Right renal pelvis (tissue), 4 donors: ENCODE data around the gene PKD1L1. TPM values are rescaled to one million over a fixed set of nuclear protein-coding genes. Genes with fewer than 3 reads are reported as not detected.
"Not testable (repeated sequence)": the region's sequence is repeated elsewhere in the genome, so short reads cannot be mapped to it uniquely, and the experiment has no call there.

ENCODE experiments used
- DNase-seq, 4 donors: peaks; one replicate each; pipeline ENCODE4 v3.0.0-alpha.2; 2013; ENCODE audit warnings: low read depth in 4 of 4, low spot score in 3 of 4, missing footprints in 1 of 4
- polyA plus RNA-seq, 4 donors: library from polyadenylated mRNA; unstranded; fragments of 120-200 nt; gene quantifications; one replicate each; pipeline ENCODE4 v1.2.1, GENCODE V29; 2013; ENCODE audit not compliant: insufficient read length in 4 of 4

PKD1L1 gene
- polyA plus RNA-seq, 4 donors, result 0.06 to 0.73 (median 0.15) TPM

DNA sequence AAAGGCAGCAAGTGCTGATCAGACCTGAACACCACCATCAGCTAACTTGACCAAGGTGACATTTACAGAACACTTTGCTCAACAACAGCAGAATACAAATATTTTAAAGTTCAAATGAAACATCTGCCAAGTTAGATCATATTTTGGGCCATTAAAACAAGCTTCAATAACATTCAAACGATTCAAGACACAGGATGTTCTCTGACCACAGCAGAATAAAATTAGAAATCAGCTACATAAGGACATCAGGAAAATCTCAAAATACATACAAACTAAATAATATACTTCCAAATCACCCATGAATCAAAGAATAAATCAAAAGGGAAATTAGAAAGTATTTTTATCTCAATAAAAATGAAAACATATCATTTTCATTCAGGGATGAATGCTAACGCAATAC lies 173.0 kb downstream of the PKD1L1 start:
- no peak for DNase-seq

DNA sequence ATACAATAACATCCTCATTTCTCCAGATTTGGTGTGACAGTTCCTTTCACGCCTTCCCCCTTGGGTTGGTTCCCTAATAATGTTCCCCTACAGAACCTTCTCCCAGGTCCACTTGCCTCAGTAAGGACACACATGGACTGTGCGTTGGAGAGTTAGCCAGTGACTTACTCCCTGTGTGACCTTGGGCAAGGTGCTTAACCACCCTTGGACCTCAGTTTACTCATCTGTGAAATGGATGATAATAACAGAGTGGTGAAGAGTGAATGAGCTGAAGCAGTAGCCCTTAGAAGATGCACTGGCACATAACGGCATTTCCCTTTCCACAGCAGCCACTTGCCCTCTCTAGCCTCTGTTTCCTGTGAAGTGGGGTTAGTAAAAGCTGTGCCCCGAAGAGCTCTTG lies 175.8 kb downstream of the PKD1L1 start:
- DNase-seq, result no peak

DNA sequence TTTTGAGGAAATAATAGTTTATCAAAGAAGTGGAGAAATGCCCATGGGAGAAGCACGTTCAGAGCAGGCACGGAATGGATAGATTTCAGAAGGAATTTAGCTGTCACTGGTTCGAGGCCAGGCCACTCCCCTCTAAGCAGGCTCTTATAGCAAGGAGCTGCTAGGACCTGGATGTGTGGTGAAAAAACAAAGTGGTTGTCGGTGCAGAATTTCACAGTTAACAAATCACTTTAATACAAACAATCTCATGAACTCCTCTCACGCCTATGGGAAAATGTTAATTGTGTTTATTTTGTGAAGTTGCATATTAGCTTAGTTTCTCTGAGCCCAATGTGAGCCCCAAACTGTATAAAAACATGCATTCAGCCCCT lies 176.3 kb downstream of the PKD1L1 start:
- no peak for DNase-seq

DNA sequence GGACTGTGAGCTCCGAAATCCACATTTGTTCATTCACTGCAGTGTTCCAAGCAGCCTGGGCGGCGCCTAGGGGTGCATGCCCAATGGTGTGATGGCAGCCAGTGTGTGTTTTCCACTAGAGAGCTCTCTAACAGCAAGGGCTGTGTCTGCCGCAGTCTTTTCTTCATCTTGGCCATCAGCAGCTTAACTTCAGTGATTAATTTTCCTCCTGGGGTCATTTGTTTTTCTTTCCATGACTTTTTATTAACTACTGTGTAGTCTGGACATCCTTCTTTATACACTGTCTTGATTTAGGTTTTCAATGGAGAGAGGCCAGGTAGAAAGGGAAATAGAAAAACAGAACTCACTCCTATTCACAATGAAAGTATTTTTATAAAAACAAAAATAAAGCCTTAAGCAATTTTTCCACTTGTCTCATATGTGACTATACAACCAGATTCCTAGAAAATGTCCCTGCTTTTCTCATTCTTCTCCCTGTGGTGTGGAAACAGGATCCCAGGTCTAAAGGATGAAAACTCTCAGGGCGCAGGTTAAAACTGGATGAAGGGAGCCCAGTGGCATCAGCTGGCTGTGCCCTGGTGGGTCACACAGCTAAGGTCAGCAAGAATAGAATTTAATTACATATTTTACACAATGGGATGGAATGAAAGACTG lies 176.8 kb downstream of the PKD1L1 start:
- DNase-seq, result peak in 1 of 4 donors; percentile 40

DNA sequence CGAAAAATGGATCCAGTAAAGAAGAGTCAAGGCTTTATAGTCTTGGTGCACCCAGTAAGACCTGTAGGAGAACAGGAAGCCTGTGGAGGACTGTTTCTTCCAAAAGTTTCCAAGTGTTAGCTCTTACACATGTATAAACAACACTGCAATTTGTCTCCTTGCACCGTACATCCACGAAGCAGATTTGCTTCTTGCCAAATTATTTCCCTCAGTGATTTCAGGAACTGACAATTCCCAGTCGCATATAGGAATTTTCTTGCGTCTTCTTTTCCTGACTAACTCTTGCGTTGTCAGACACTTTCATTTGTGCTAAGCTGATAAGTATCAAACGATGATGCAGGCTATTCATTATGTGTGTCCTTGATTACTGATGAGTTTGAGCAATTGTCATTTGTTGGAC lies 182.1 kb downstream of the PKD1L1 start:
- no peak for DNase-seq

DNA sequence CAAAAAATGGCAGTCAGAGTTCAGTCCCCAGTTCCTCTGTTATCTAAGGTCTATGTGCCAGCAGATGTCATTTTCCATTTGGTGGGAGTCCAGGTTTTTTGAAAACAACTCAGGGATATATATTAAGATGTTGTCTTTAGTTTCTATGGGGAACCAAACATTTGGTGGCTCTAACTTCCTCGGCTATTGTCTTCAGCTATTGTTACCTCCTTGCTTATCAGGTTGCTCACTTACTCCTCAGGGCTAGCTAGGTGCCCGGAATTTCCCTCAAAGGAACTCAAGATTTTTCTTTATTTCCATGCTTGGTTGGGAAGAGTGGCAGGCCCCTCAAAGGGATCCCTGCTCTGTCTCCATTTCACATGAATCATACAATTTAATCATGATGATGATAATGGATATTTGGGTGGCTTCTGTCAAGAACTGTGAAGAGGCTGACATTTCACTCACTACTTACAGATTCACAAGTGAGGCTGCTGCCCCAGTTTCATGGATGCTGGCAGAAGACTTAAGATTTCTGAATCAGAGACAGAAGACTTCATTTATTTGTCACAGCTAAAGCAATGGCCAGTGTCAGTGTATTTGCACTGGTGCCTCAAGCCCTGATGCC lies 182.8 kb downstream of the PKD1L1 start:
- DNase-seq, result no peak

DNA sequence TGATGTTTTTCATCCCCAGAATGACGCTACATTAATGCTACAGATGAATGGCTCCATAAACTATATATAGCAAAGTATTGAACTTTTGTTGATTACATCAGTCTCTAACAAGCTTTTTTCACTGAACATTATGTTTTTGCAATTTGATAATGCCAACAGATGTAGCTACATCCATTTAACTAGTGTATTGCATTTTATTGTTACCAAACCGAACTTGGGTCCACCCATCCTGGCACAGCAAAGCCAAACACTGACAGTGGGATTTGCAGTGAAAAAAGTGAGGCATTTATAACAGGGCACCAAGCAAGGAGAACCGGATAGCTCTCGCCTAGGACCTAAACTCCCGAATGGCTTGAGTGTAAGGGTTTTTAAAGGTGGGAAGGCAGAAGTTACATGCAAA lies 183.5 kb downstream of the PKD1L1 start:
- no peak for DNase-seq

DNA sequence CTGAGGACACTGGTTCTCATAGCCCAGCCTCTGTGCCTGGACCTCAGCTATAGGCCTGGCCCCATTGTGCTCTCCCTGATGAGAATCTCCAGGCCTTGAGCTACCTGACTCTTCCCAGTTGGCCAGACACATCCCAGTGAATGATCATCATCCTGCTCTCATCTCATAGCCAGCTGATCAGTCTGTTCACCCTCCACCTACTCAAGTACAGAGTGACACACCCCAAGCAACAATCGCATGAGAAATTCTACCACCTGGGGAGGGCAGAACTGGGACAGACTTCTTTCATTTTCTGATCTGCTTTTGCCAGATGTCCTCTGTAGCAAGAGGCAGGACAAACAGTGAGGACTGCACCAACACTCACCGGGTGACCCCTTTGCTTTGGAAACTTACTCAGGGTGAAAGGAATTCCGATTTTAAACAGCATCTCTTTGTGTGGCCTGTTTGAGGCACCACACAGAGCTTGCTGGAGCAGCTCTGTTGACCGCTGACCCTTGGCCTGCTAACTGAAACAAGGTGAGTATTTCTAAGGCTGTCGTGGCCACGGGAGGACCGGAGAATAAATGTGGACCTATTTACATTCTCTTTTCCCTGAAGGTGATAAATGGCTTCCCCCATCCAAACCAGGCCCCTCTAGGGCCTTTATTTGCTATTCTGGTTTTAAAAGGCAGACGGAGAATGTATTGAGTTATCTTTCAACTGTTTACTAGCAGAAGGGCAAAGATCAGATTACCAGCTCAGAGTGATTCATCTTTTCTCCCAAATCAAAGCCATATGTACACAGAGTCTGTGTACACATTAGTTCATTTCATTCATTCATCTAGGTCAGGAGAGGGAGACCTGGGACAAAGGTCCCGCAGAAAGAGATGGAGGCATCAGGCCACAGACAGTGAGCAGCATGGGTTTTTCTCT lies 184.9 kb downstream of the PKD1L1 start:
- peak in 1 of 4 donors; percentile 33 for DNase-seq

DNA sequence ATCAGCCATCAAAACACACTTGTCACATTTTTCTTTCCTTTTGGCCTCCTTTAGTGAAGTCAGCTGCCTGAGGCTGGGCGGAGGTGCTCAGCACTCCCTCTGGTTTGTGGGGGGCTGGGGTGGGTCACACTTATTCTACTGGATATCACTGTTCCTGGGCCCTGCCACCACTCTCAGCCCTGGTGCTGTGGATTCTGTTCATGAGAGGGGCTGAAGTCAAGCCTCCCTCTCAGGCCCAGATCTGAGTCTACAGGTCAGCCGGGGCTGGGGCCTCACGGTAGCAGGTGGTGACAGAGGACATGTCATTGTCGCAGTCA lies 185.6 kb downstream of the PKD1L1 start:
- no peak for DNase-seq

DNA sequence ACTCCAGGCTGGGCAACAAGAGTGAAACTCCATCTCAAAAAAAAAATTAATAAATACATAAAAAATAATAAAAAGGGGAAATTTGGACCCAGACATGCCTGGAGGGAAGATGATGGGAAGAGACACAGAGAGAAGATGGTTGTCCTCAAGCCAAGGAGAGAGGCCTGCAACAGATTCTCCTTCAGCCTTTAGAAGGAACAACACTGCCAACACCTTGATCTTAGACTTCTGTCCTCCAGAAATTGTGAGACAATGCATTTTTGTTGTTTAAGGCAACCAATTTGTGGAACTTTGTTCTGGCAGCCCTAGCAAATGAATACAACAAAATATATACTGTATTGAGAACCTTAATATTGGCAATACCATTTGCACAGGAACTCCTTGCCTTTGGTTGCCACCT lies 186.1 kb downstream of the PKD1L1 start:
- no peak for DNase-seq

DNA sequence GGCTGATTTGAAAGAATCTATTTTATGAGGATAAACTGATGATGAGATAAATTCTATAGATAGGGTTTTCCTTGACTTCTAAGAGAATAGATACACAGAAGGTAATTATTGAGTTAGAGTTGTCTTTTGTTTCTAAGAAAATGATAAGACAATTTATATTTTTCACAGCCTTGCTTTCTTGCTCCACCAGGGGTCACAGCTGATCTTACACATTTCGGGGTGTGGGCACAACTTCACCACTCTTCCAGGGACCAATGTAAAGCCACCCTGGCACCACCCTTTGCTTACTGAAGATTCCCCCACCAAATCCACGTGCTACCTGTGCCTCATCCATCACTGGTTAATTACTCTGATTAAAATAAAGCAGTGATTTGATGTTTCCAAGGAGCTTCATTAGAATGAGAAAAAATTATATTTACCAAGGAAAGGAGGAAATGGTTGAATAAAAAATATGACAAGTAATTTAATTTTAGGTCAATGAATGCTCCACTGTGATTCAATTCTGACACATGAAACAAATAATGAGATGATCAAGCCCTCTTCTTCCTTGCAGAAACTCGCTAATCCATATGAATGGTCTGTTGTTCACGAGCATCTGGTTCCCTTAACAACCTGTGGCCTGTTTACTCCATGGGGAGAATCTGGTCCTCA lies 189.1 kb downstream of the PKD1L1 start:
- DNase-seq, result no peak

DNA sequence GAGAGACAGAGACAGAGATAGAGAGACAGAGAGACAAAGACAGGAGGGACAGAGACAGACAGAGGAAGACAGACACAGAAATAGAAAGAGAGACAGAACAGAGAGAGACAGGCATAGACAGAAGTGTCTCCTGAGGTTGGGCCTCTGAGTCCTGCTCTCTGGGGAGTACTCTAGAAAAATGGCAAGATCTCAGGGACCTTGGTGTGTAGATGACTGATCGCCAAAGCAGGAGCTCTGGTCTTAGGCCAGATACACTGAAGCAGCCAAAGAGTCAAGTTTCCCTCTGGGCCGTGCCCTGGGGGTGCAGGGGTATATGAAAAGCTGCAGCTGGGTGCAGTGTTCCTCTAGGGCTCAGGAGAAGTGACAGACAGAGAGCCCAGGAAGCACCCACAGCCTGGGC lies 189.7 kb downstream of the PKD1L1 start:
- DNase-seq, result no peak

DNA sequence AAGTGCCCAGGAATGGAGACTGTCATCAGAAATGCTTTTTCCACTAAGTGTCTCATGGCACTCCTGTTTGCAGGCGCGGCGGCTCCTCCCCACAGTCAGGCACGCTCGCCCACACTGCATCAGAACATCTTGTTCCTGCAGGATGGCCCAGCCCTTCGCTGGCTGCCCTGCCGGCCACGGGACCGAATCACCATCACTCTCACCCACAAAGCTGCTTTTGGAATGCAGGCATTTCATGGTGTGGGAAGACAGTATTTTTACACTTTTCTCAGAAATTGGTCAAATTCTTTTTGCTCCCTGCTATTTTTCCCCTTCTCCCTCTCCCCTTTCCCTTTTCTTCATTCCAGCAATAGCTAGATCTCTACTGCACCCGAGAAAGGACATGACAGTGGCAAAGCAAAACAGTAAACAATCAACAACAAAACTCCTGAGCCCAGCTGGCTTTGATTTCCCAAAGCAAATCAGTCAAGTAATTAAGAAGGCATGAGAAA lies 190.3 kb downstream of the PKD1L1 start:
- no peak for DNase-seq

DNA sequence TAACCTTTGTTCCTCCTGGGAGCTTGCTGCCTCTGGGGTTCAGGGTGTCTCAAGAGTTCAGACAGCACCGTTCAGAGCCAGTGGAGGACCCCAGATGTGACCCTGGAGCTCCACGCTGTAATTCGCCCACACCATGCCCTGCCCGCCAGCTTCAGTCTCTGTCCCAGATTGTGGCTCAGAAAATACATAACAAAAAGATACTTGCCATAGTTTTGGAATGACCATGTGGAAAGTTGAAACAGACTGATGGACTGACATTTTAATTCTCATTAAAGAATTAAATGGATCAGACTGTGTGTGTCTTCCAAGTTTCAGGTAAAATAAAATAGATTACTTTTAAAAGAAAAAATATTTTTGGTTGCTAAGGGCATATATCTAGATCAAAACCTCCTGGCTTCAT lies 191.6 kb downstream of the PKD1L1 start:
- no peak for DNase-seq

DNA sequence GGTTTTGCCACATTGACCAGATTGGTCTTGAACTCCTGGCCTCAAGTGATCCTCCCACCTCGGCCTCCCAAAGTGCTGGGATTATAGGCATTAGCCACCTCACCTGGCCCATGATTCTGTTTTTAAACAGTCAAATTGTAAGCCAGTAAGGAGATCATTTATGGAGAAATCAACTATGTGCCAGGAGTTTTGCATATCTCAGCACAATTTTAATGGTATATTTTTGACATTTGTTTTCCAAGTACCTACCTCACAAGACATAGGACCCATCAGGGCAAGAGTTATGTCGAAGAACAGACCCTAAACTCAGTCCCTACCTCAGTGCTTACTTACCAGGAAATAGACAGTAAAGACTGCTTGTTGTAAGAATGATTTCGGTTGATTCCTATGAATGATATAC lies 193.0 kb downstream of the PKD1L1 start:
- DNase-seq, result no peak

DNA sequence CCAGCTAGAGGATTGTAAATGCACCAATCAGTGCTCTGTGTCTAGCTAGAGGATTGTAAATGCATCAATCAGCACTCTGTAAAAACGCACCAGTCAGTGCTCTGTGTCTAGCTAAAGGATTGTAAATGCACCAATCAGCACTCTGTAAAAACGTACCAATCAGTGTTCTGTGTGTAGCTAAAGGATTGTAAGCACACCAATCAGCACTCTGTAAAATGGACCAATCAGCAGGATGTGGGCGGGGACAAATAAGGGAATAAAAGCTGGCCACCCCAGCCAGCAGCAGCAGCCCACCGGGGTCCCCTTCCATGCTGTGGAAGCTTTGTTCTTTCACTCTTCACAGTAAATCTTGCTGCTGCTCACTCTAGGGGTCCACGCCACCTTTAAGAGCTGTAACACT lies 196.5 kb downstream of the PKD1L1 start:
- DNase-seq, result not testable (repeated sequence)

DNA sequence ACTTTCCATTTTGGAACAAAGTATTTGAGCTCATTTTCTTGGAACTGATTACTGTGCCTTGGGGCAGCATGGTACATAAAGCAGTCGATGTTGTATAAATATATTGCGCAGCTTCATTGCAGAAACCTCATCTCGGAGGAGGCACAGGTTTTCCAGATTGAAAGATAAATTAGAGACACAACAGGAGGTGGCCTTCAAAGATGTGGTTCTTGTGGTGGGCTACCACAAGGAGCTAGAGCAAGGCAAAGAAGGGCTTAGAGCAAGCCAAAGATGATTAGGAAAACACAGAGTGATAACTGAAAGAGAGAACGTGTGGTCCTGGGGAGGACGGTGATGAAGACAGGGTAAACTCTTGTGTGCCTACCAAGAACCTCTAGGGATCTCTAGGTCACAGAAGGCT lies 197.2 kb downstream of the PKD1L1 start:
- no peak for DNase-seq

DNA sequence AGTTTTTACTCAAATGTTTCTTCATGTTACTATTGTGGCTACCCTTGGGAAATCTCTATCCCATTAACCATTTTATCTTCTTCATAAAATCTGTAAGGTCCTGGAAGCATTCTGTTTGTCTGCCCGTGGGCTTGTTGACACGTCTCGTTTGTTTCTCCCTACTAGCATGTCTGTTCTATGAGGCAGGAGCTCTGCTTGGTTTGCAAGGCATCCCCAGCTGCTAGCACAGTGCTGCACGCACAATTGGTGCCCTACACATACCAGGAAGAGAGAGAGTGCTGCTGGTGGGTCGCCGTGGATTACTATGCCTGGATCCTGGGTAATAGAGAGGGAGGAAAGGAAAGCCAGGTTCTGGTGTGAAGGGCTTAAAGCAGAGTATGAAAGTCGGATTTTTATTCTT lies 200.2 kb downstream of the PKD1L1 start:
- DNase-seq, result no peak

DNA sequence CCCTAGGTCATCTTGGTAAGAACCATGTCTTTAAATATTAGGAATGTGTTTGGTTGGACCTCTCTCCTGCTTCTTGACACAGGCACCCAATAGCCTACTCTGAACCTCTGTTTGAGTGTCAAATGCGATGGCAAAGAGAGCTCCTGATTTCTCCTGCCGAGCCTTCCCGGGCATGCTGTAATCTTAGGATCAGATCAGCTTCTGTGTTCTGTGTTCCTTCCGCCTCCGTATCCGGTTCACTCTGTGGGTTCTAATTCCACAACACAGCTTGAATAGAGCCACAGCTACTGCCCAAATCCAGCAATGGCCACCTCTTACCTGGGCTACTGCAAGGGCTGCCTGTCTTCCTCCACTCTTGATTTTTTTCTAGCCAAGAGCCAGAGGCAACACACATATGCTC lies 201.1 kb downstream of the PKD1L1 start:
- no peak for DNase-seq

DNA sequence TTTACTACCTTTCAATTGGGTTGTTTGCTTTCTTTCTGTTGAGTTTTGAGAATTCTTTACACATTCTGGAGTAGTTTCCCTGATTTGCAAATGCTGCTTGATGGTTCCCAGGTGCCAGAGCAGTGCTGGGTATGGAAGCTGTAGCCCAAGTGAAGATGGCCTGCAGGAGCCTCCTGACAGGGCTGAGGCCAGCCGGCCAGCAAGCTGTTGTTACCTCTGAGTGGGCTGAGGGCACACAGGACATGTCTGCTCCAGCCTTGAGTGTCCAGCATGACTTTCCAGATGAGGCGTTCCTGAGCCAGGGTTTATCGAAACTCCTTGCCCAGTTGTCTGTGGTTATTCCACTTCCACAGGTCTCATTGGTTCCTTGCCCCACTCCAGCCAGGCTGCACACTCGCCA lies 201.8 kb downstream of the PKD1L1 start:
- no peak for DNase-seq

DNA sequence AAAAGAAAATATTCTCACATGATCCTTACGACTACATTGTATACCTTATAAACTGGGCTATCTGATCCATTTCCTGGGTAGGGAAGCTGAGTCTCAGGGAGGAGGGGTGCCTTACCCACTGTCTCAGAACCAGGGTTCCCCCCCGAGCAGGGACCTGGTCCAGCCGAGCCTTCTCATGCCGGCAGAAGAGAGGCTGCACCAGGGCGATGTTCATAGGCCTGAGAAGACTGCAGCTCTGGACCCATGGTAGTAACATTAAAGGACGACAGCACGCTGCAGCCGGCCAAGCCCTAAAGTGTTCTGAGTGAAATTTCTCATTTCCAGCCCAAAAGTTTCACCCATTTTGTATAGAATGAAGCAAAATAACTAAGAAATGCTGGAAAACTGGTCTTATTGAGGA lies 203.4 kb downstream of the PKD1L1 start:
- DNase-seq, result no peak
